Gastroesophageal sphincter (tissue), 4 donors: ENCODE data around the gene NLK. TPM values are rescaled to one million over a fixed set of nuclear protein-coding genes. Genes with fewer than 3 reads are reported as not detected.

Experiments
- ATAC-seq: fragments of 150-250 bp; one replicate; pipeline ENCODE4 v1.9.1; 2016; ENCODE audit warnings: mild to moderate bottlenecking, moderate library complexity
- H3K27ac ChIP-seq, 4 donors: fragments of 200-600 bp; sonication (generic) in 3 of 4; 1 replicate in 3 of 4; 2 replicates in 1 of 4; pipeline ENCODE4 v1.5.1; 2016 to 2019
- H3K27me3 ChIP-seq: fragments of 200-600 bp; sonication (generic); one replicate; pipeline ENCODE4 v1.5.1; 2019
- H3K36me3 ChIP-seq, 2 donors: fragments of 200-600 bp; sonication (generic); one replicate each; pipeline ENCODE4 v1.5.1; 2019; ENCODE audit warnings: control low read depth in 1 of 2
- H3K4me1 ChIP-seq, 3 donors: fragments of 200-600 bp; sonication (generic); 1 replicate in 2 of 3; 2 replicates in 1 of 3; pipeline ENCODE4 v1.5.1; 2016 to 2019; ENCODE audit warnings: control low read depth in 2 of 3
- H3K4me3 ChIP-seq, 2 donors: fragments of 200-600 bp; sonication (generic); one replicate each; pipeline ENCODE4 v1.5.1; 2019; ENCODE audit warnings: mild to moderate bottlenecking in 1 of 2, moderate library complexity in 1 of 2
- H3K9me3 ChIP-seq, 3 donors: fragments of 200-600 bp; sonication (generic); one replicate each; pipeline ENCODE4 v1.5.1; 2017 to 2019; ENCODE audit warnings: control low read depth in 2 of 3
- EP300 ChIP-seq: sonication (generic); formaldehyde crosslinking; IDR thresholded peaks from one replicate; pipeline ENCODE4 v1.6.1; 2017; ENCODE audit warnings: antibody characterized with exemption, mild to moderate bottlenecking
- POLR2A ChIP-seq, 2 donors: fragments of 450-650 bp; IDR thresholded peaks; one replicate each; pipeline ENCODE4 v1.6.1; 2017; ENCODE audit warnings: antibody characterized with exemption in 2 of 2, mild to moderate bottlenecking in 2 of 2, moderate library complexity in 1 of 2
- POLR2AphosphoS5 ChIP-seq: sonication (generic); formaldehyde crosslinking; IDR thresholded peaks from one replicate; pipeline ENCODE4 v1.6.1; 2017; ENCODE audit warnings: antibody characterized with exemption
- WGBS, 2 donors: methylation state at CpG; one replicate each; pipeline ENCODE4 v1.1.5; 2018; ENCODE audit warnings: low coverage in 1 of 2; 5-methylcytosine and 5-hydroxymethylcytosine counted together
- total RNA-seq, 4 donors: library from RNA; depleted of rRNA; stranded (reverse); fragments of >200 nt; gene quantifications; one replicate each; pipeline ENCODE4 v1.1.0, GENCODE V29; 2016
- TF ChIP-seq, protein P1 (sequence below), 4 experiments: fragments of 200-600 bp in 2 of 4; fragments of 450-650 bp in 2 of 4; sonication (generic) in 1 of 4; IDR thresholded peaks; one replicate each; pipeline ENCODE4 v1.5.1; 2017 to 2019; ENCODE audit warnings: antibody characterized with exemption in 4 of 4, mild to moderate bottlenecking in 2 of 4, moderate library complexity in 2 of 4

The NLK gene
- total RNA-seq, 4 donors from 2014 or later = 12.8 to 16.1 (median 13.8) TPM

DNA sequence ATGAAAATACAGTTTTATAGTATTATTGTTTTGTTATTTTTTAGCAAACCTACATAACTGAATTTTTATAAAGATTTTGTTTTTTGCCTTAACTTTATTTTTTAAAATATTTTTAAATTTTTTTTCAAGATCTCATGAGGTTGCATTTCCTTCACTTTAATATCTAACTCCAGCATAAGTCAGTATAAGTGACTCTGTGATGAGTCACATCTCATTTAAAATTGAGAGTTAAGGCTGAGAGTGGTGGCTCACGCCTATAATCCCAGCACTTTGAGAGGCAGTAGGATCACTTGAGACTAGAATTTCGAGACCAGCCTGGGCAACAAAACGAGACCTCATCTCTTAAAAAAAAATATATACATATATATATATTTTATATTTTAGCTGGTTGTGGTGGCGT is 44.0 kb downstream of the NLK start:
- 86 to 96% methylated on average over 3 to 4 of the region's 4 CpGs for WGBS, 2 donors

DNA sequence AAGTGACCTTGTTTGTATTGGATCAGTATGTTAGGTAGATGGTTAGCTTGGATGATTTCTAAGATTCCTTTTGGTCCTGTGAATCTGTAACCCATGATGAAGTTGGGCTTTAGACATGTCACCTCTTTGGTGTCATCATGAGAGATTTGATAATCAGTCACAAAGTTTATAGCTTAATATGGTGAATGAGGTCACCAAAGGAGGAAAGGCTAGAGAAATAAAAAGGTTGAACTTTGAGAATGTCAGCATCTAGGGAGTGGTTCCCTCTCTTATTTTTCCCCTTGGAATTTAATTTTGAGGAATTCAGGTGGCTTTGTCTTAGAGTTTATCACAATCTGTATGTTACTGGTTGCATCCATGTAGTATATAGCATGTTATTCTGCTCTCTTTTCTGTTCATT is 45.3 kb downstream of the NLK start:
- ATAC-seq = no peak
- no peaks in the 10 kb centered on the region for H3K9me3 ChIP-seq
- peaks cover 0 to 9% (median 0%) of the 10 kb centered on the region in 3 donors for H3K4me1 ChIP-seq
- H3K36me3 ChIP-seq = no peaks in the 10 kb centered on the region
- no peaks in the 10 kb centered on the region for H3K27me3 ChIP-seq
- H3K4me3 ChIP-seq = no peak overlapping the region
- H3K27ac ChIP-seq = no peak overlapping the region
- TF ChIP-seq POLR2A (IDR thresholded peaks at IDR 0.05) = no peak

More for the DNA sequence above, 44.0 kb downstream of the NLK start:
- no peaks in the 10 kb centered on the region for H3K27me3 ChIP-seq
- no peaks in the 10 kb centered on the region for H3K9me3 ChIP-seq
- peaks cover 0 to 21% (median 6%) of the 10 kb centered on the region in 3 donors for H3K4me1 ChIP-seq
- TF ChIP-seq POLR2AphosphoS5 = no peak
- TF ChIP-seq POLR2A (IDR thresholded peaks at IDR 0.05) = no peak
- TF ChIP-seq EP300 = no peak
- TF ChIP-seq, protein P1, sequence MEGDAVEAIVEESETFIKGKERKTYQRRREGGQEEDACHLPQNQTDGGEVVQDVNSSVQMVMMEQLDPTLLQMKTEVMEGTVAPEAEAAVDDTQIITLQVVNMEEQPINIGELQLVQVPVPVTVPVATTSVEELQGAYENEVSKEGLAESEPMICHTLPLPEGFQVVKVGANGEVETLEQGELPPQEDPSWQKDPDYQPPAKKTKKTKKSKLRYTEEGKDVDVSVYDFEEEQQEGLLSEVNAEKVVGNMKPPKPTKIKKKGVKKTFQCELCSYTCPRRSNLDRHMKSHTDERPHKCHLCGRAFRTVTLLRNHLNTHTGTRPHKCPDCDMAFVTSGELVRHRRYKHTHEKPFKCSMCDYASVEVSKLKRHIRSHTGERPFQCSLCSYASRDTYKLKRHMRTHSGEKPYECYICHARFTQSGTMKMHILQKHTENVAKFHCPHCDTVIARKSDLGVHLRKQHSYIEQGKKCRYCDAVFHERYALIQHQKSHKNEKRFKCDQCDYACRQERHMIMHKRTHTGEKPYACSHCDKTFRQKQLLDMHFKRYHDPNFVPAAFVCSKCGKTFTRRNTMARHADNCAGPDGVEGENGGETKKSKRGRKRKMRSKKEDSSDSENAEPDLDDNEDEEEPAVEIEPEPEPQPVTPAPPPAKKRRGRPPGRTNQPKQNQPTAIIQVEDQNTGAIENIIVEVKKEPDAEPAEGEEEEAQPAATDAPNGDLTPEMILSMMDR (IDR thresholded peaks at IDR 0.05) = no peak
- H3K4me3 ChIP-seq = no peak overlapping the region
- no peak for ATAC-seq
- no peak overlapping the region for H3K27ac ChIP-seq
- H3K36me3 ChIP-seq = no peaks in the 10 kb centered on the region

DNA sequence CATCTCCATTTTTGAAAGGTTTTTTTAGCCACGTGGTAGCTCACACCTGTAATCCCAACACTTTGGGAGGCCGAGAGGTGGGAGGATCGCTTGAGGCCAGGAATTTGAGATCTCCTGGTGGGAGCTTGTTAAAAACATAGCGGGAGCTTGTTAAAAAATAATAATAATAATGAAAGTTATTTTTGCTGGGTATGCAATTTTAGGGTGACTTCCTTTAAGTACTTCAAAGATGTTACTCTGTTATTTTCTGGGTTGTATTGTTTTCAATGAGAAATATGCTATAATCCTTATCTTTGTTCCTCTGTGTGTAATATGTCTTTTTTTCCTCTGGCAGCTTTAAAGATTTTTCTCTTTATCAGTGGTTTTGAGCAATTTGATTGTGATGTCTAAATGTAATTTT is 48.1 kb downstream of the NLK start:
- Histone ChIP-seq H3K27me3 (no peaks in the 10 kb centered on the region), H3K36me3 (no peaks in the 10 kb centered on the region), H3K27ac (no peak overlapping the region), H3K4me3 (no peak overlapping the region), H3K4me1 (no peaks in the 10 kb centered on the region), H3K9me3 (no peaks in the 10 kb centered on the region)
- TF ChIP-seq EP300 = no peak
- no peak for TF ChIP-seq POLR2AphosphoS5
- no peak for TF ChIP-seq POLR2A (IDR thresholded peaks at IDR 0.05)
- TF ChIP-seq, protein P1 (IDR thresholded peaks at IDR 0.05) = no peak
- 88 to 94% methylated on average over 4 of the region's 4 CpGs for WGBS, 2 donors
- no peak for ATAC-seq

DNA sequence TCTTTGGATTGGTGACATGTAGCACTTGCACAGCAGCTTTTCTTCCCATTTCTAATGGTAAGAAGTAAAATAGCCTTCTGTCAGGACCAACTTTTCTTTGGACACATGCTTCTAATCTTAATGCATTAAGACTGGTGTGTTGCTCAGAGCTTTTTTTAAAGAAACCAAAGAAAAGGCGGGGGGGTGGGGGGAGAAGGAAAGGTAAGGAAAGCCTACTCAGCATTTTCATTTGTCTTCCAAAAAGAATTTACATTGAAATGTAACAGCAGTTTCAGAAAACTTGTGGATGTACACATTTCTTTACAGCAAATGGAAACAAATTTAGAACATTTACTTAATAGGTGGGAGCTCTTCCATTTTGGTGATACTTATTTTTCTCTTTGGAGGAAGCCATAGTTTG is 49.6 kb downstream of the NLK start:
- Histone ChIP-seq H3K27me3 (no peaks in the 10 kb centered on the region), H3K36me3 (no peaks in the 10 kb centered on the region), H3K27ac (no peak overlapping the region), H3K4me3 (no peak overlapping the region), H3K9me3 (no peaks in the 10 kb centered on the region), H3K4me1 (no peaks in the 10 kb centered on the region)
- 63% methylated on average over 1 of the region's 1 CpG; no CpG with 5 or more reads in 1 of the 2 donors for WGBS, 2 donors
- ATAC-seq = no peak
- TF ChIP-seq POLR2A (IDR thresholded peaks at IDR 0.05) (no peak), EP300 (no peak), POLR2AphosphoS5 (no peak)
- TF ChIP-seq, protein P1 (IDR thresholded peaks at IDR 0.05) = no peak

DNA sequence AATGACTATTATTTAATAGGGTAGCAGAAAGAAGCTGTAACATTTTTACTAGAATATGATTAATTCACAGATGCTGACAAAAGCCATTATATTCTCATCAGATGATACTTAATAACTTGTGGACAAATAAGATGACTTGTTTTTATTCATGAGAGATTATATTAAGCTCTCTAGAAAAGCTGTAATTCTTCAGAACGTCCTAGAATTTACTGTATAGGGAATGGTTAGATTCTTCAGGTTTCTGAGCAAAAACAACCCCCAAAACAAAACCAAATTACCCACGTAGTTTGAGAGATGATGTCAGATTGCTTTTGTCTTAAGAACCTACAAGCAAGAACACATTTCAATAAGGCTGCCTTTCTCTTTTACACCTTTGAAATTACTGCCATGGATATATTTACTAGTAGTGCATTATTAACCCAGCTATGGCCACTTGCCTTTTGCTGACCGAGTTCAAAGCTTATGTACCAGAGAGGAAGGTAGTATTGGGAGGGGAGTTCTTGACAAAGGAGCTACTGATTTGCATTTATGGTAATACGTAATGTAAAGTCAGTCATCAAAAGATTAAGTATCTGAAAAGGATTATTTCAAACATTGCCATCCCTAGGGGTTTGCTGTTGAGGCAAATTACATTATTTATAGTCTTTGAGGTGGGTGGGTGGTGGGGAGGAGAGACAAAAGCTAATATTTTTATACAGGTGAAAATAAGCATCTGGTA is 51.7 kb downstream of the NLK start:
- ATAC-seq = no peak
- TF ChIP-seq, protein P1 (IDR thresholded peaks at IDR 0.05) = no peak
- TF ChIP-seq EP300 = no peak
- TF ChIP-seq POLR2A (IDR thresholded peaks at IDR 0.05) = no peak
- peaks cover 0 to 5% (median 0%) of the 10 kb centered on the region in 3 donors for H3K4me1 ChIP-seq
- WGBS, 2 donors = 84 to 94% methylated on average over 3 to 4 of the region's 4 CpGs
- H3K27me3 ChIP-seq = no peaks in the 10 kb centered on the region
- no peak overlapping the region for H3K27ac ChIP-seq
- H3K9me3 ChIP-seq = no peaks in the 10 kb centered on the region
- no peaks in the 10 kb centered on the region for H3K36me3 ChIP-seq
- H3K4me3 ChIP-seq = no peak overlapping the region
